PC-9 (cell line): Measurements from ENCODE around the gene EHBP1. TPM values are rescaled to one million over a fixed set of nuclear protein-coding genes. Genes with fewer than 3 reads are reported as not detected.

Experiments
- BruUV-seq: library from RNA; stranded (reverse); fragments of 400-500 nt; replicated peaks from 2 replicates; lab custom pipeline; 2021; lab: Mats Ljungman, UMichigan
- CTCF ChIA-PET: fragments of 300-600 bp; sonication (Branson Sonifier 250); formaldehyde crosslinking; loops from one replicate; lab custom pipeline; 2022; ENCODE audit warnings: antibody characterized with exemption; lab: Charles Lee
- POLR2A ChIA-PET: fragments of 300-600 bp; sonication (Branson Sonifier 250); formaldehyde crosslinking; loops from one replicate; lab custom pipeline; 2022; ENCODE audit warnings: antibody characterized with exemption; ENCODE audit not compliant: unreplicated experiment; lab: Charles Lee
- DNase-seq, 2 experiments: peaks; one replicate each; pipeline versions ENCODE4 v3.0.0 to v3.0.0-alpha.2; 2015 to 2022; ENCODE audit warnings: mixed read lengths in 1 of 2
- H2AFZ ChIP-seq: fragments of 200-600 bp; sonication (generic); 2 replicates; pipeline ENCODE4 v1.8.1; 2017; ENCODE audit warnings: antibody characterized with exemption
- H3F3A ChIP-seq: fragments of 200-600 bp; sonication (generic); 2 replicates; pipeline ENCODE4 v1.8.1; 2017; ENCODE audit warnings: antibody characterized with exemption, mild to moderate bottlenecking, low read depth; ENCODE audit not compliant: insufficient read depth
- H3K27ac ChIP-seq: fragments of 200-600 bp; sonication (generic); 2 replicates; pipeline ENCODE4 v1.6.1; 2016; ENCODE audit warnings: mixed run types
- H3K27me3 ChIP-seq: fragments of 200-600 bp; sonication (generic); 2 replicates; pipeline ENCODE4 v1.6.1; 2016; ENCODE audit warnings: low read depth, mixed run types; ENCODE audit not compliant: insufficient read depth
- H3K36me3 ChIP-seq: fragments of 200-600 bp; sonication (generic); 2 replicates; pipeline ENCODE4 v1.6.1; 2016; ENCODE audit warnings: low read depth, mixed run types
- H3K4me1 ChIP-seq: fragments of 200-600 bp; sonication (generic); replicated peaks from 2 replicates; pipeline ENCODE4 v1.6.1; 2016; ENCODE audit warnings: mixed run types; ENCODE audit not compliant: insufficient read depth
- H3K4me2 ChIP-seq: fragments of 200-600 bp; sonication (generic); 2 replicates; pipeline ENCODE4 v1.6.1; 2017; ENCODE audit warnings: mixed run types
- H3K4me3 ChIP-seq: fragments of 200-600 bp; sonication (generic); 2 replicates; pipeline ENCODE4 v1.6.1; 2016; ENCODE audit warnings: mixed run types
- H3K79me2 ChIP-seq: fragments of 200-600 bp; sonication (generic); 2 replicates; pipeline ENCODE4 v1.6.1; 2017; ENCODE audit warnings: low read depth, mixed run types
- H3K9me2 ChIP-seq: fragments of 200-600 bp; sonication (generic); 2 replicates; pipeline ENCODE4 v1.8.1; 2017; ENCODE audit warnings: mild to moderate bottlenecking; ENCODE audit not compliant: insufficient read depth
- H3K9me3 ChIP-seq: fragments of 200-600 bp; sonication (generic); 2 replicates; pipeline ENCODE4 v1.8.1; 2016; ENCODE audit warnings: low read depth; ENCODE audit not compliant: insufficient read depth
- H4K20me1 ChIP-seq: fragments of 200-600 bp; sonication (generic); 2 replicates; pipeline ENCODE4 v1.8.1; 2017; ENCODE audit not compliant: insufficient read depth
- EZH2 ChIP-seq: fragments of 200-600 bp; sonication (generic); IDR thresholded peaks from 2 replicates; pipeline ENCODE4 v1.8.0; 2017; ENCODE audit warnings: antibody characterized with exemption, low read depth
- intact Hi-C: fragments of 100-400 bp; cut with micrococcal nuclease; formaldehyde crosslinking; loops from one replicate; pipeline ENCODE4 v1.10.0; 2022; ENCODE audit not compliant: unreplicated experiment
- total RNA-seq: library from RNA; stranded (reverse); gene quantifications from 2 replicates; pipeline ENCODE4 v1.2.3, GENCODE V29; 2021
- TF ChIP-seq, protein P1 (sequence below): fragments of 200-600 bp; sonication (generic); conservative IDR thresholded peaks from 2 replicates; pipeline ENCODE4 v1.6.1; 2017; ENCODE audit warnings: mixed run types, antibody characterized with exemption, mild to moderate bottlenecking, moderate library complexity

The EHBP1 gene
- total RNA-seq, 1 experiment from 2014 or later = 100 TPM

DNA sequence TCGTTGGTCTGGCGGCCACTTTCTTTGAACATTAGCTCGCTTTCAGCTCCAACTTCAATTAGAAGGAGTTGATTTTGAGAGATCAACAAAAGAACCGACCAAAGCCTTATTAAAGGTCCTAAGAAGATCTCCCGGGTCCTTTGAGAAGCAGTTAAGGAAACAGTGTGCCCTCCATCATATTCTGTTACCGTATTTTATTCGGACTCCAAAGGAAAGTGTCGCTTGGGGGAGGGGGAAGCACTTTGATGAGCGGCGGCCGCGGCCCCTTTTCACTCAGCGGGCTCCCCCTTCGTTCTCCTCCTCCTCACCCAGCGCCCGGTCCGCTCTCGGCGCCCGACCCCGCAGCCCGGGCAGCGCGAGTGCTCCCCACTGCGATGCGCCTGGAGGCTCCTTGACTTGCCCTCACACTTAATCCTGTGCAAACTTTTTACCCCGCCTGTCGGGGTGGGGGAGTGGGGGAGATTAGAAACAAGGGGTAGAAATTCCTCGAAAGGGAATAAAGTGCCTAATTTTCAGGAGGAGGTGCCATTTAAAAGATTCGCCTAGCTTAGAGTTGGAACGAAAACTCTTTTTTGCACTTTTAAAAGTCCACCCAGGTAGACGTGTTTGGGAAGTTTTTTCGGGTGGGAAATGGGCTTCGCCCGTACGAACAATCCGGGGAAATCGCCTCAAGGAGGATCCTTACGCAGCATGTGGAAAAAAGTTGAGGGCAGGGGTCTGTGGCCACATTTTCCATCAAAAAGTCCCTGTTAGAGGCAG lies 343.9 kb downstream of the EHBP1 start:
- Histone ChIP-seq H3K9me2 (no peaks in the 10 kb centered on the region), H3K27ac (no peak overlapping the region; the same call in 1 of the 2 replicates), H2AFZ (peak overlapping the region; percentile 76), H3K4me2 (peak overlapping the region; percentile 99), H3K9me3 (no peaks in the 10 kb centered on the region), H3F3A (peaks cover 11% of the 10 kb centered on the region; the same call in 1 of the 2 replicates), H3K36me3 (no peaks in the 10 kb centered on the region), H4K20me1 (no peaks in the 10 kb centered on the region), H3K79me2 (no peaks in the 10 kb centered on the region), H3K4me3 (peak overlapping the region; percentile 100), H3K4me1 (0 out of 2 replicates have a peak, but pooled peaks cover 6% of the 10 kb centered on the region), H3K27me3 (no peaks in the 10 kb centered on the region)
- POLR2A ChIA-PET = no interaction called here
- no peak for DNase-seq
- TF ChIP-seq, protein P1, sequence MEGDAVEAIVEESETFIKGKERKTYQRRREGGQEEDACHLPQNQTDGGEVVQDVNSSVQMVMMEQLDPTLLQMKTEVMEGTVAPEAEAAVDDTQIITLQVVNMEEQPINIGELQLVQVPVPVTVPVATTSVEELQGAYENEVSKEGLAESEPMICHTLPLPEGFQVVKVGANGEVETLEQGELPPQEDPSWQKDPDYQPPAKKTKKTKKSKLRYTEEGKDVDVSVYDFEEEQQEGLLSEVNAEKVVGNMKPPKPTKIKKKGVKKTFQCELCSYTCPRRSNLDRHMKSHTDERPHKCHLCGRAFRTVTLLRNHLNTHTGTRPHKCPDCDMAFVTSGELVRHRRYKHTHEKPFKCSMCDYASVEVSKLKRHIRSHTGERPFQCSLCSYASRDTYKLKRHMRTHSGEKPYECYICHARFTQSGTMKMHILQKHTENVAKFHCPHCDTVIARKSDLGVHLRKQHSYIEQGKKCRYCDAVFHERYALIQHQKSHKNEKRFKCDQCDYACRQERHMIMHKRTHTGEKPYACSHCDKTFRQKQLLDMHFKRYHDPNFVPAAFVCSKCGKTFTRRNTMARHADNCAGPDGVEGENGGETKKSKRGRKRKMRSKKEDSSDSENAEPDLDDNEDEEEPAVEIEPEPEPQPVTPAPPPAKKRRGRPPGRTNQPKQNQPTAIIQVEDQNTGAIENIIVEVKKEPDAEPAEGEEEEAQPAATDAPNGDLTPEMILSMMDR = no peak
- no peak for TF ChIP-seq EZH2
- TSS peak; percentile 84 for BruUV-seq
- intact Hi-C loops = no loop called here
- CTCF ChIA-PET = interaction anchor here (0.7 kb wide), 1 partner anchor 10 kb away, joined by 4 read pairs; no protein-coding TSS in a partner anchor

DNA sequence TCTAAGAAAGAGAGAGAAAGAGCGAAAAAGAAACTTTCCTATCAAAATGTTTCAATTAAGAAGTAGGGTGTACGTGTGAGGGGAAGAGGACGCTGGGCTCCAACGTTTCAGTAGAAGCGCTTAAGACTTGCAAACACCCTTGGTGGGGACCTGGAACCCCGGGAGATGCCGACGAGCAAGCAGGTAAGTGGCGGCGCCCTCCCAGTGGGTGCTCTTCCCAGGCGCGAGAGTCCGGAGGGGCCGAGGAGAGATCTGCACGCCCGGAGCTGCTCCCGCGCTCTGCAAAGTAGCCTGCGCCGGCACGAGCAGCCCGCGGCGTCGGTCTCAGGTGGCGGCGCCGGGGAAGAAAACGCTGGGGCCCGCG lies 344.4 kb downstream of the EHBP1 start:
- ChIA-PET POLR2A (interaction anchor here (0.7 kb wide), 1 partner anchor 644 kb away, joined by 4 read pairs; no protein-coding TSS in a partner anchor), CTCF (no interaction called here)
- no peak overlapping the region; the same call in 1 of the 2 replicates for H3K27ac ChIP-seq
- H3K9me3 ChIP-seq = no peaks in the 10 kb centered on the region
- H3K36me3 ChIP-seq = no peaks in the 10 kb centered on the region
- 0 out of 2 replicates have a peak, but pooled peaks cover 6% of the 10 kb centered on the region for H3K4me1 ChIP-seq
- DNase-seq = peak in 1 of 2 experiments; percentile 52
- H3K4me2 ChIP-seq = peak overlapping the region; percentile 99
- peak overlapping the region; percentile 76 for H2AFZ ChIP-seq
- H3K9me2 ChIP-seq = no peaks in the 10 kb centered on the region
- intact Hi-C loops = loop anchor here (2.0 kb wide), 1 partner anchor 1701 kb away; no protein-coding TSS in a partner anchor
- H3K79me2 ChIP-seq = no peaks in the 10 kb centered on the region
- BruUV-seq = no TSS peak
- peak overlapping the region; percentile 100 for H3K4me3 ChIP-seq
- H3K27me3 ChIP-seq = no peaks in the 10 kb centered on the region
- H4K20me1 ChIP-seq = no peaks in the 10 kb centered on the region
- TF ChIP-seq, protein P1 = no peak
- no peak for TF ChIP-seq EZH2
- H3F3A ChIP-seq = peaks cover 11% of the 10 kb centered on the region; the same call in 1 of the 2 replicates

DNA sequence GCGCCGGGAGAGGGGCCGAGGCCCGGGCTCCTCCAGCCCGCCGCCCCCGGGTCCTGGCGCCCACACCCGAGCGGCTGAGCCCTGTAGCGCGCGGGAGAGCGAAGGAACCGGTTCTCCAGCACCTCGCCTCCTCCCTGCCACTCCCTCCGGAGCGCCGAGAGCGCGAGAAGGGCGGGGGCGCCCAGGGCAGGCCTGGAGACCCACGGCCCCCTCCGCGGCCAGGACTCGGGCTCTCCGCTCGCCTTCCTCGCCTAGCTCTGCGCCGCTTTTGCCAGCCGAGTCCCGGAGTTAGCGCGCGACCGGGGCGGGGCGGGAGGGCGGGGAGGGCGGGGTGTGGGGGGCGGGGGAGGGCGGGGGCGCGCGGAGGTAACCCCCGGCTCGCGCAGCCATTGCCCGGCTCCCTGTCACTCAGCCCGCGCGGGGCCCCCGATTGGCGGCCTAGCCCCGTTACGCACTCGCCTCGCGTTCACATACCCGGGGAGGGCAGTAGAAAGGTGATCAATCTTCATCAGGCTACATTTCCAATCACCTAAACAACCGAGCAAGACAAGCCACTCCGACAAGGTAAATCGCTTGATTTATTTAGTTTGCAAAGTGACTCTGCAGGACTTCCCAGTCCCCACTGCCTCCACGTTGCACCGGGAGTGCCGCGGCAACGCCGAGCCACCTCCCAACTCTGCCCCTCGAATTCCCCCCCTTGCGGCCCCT lies 345.0 kb downstream of the EHBP1 start, which contains the start of gene OTX1:
Gene OTX1 (plus strand): TSS at position 497 of the 708 bp plus-strand sequence. CDS start 2,161 bp downstream, outside the sequence.
- peaks cover 11% of the 10 kb centered on the region; the same call in 1 of the 2 replicates for H3F3A ChIP-seq
- peak; percentile 77 to 93 for DNase-seq
- H3K27ac ChIP-seq = peak within 1 kb of the TSS; percentile 28
- peak within 1 kb of the TSS; percentile 100 for H2AFZ ChIP-seq
- H3K27me3 ChIP-seq = no peaks in the 10 kb centered on the region
- no TSS peak for BruUV-seq
- ChIA-PET POLR2A (interaction anchor here (0.7 kb wide), 1 partner anchor 643 kb away, joined by 4 read pairs; no protein-coding TSS in a partner anchor), CTCF (no interaction called here)
- no peaks in the 10 kb centered on the region for H3K9me2 ChIP-seq
- H3K79me2 ChIP-seq = no peaks in the 10 kb centered on the region
- TF ChIP-seq EZH2 = no peak
- TF ChIP-seq, protein P1 = no peak
- 0 out of 2 replicates have a peak, but pooled peaks cover 6% of the 10 kb centered on the region for H3K4me1 ChIP-seq
- peak within 1 kb of the TSS; percentile 100 for H3K4me3 ChIP-seq
- peak within 1 kb of the TSS; percentile 99 for H3K4me2 ChIP-seq
- H3K36me3 ChIP-seq = no peaks in the 10 kb centered on the region
- intact Hi-C loops = loop anchor here (2.0 kb wide), 1 partner anchor 1700 kb away; no protein-coding TSS in a partner anchor
- H4K20me1 ChIP-seq = no peaks in the 10 kb centered on the region
- no peaks in the 10 kb centered on the region for H3K9me3 ChIP-seq
